ENCODE data around the gene LIPG. TPM values are rescaled to one million over a fixed set of nuclear protein-coding genes. Genes with fewer than 3 reads are reported as not detected.

LIPG gene
- total RNA-seq, 1 experiment from 2014 or later: 6.1 TPM

DNA sequence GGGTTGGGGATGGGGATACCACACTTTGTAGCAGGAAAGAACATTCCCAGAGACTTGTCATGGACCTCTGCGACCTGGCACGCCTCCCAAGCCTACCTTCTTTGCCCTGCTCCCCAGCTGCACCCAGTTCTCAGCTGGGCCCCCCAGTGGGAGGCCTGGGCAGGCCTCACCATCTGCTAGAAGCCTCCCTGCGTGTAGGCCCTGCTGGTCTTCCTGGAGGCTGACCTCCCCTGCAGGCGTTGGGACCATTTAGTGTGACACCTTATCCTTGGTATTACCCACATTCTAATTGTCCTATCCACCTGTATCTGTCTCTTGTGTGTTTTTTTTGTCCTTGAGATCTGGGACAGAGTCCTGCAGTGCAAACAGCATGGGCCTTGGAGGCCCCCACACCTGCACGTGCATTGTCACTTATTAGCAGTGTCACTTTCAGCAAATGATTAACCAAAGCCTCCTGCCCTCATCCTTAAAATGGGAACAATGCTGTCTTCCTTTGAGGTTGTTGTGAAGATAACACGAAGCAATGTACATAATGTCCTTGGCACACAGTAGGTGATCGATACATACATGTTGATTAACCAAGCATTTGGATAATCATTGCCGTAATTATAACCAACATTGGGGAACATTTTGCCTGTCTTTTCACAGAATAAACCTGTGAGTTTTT is 77.2 kb downstream of the LIPG start:
- Mint-ChIP-seq H3K36me3 (ENCODE audit: insufficient read depth in 1 of 3, low read depth in 3 of 3) (peaks cover 0 to 6% (median 4%) of the 10 kb centered on the region in 3 experiments; a peak in 3 of 7 replicates), H3K27ac (no peak overlapping the region), H3K9me3 (peaks cover 6 to 7% of the 10 kb centered on the region in 2 experiments; a peak in 3 of 5 replicates), H3K4me1 (no peaks in the 10 kb centered on the region), H3K27me3 (ENCODE audit: low read depth) (no peaks in the 10 kb centered on the region), H3K4me3 (no peak overlapping the region)
- H2BK15ac ChIP-seq (ENCODE audit: low read depth, low read length): no peak overlapping the region
- WGBS (ENCODE audit: extremely low coverage, insufficient read length, low lambda C conversion rate): no CpG with 5 or more reads among the region's 8 CpGs
- H3K4me1 ChIP-seq (ENCODE audit: insufficient read depth, low read length): no peaks in the 10 kb centered on the region
- H3K79me2 ChIP-seq (ENCODE audit: insufficient read depth, low read length): no peaks in the 10 kb centered on the region
- H3K27ac ChIP-seq (ENCODE audit: insufficient read length, low read depth, low read length): no peak overlapping the region
- no peaks in the 10 kb centered on the region for H3K27me3 ChIP-seq (ENCODE audit: insufficient read depth, low read length)
- H3K79me1 ChIP-seq (ENCODE audit: insufficient read depth, low read depth, low read length, poor library complexity, severe bottlenecking): no peaks in the 10 kb centered on the region
- no peak overlapping the region for H4K5ac ChIP-seq (ENCODE audit: insufficient read length, low read depth, low read length)
- H2BK5ac ChIP-seq (ENCODE audit: insufficient read length, low read length): no peak overlapping the region
- H3K56ac ChIP-seq (ENCODE audit: insufficient read length, low read depth, low read length): no peak overlapping the region
- H3K14ac ChIP-seq (ENCODE audit: insufficient read depth, low read length): no peak overlapping the region
- no peak overlapping the region for H4K91ac ChIP-seq (ENCODE audit: insufficient read length, low read depth, low read length)
- no peak overlapping the region for H3K23ac ChIP-seq (ENCODE audit: insufficient read length, low read depth, low read length)
- TF ChIP-seq, protein P1, sequence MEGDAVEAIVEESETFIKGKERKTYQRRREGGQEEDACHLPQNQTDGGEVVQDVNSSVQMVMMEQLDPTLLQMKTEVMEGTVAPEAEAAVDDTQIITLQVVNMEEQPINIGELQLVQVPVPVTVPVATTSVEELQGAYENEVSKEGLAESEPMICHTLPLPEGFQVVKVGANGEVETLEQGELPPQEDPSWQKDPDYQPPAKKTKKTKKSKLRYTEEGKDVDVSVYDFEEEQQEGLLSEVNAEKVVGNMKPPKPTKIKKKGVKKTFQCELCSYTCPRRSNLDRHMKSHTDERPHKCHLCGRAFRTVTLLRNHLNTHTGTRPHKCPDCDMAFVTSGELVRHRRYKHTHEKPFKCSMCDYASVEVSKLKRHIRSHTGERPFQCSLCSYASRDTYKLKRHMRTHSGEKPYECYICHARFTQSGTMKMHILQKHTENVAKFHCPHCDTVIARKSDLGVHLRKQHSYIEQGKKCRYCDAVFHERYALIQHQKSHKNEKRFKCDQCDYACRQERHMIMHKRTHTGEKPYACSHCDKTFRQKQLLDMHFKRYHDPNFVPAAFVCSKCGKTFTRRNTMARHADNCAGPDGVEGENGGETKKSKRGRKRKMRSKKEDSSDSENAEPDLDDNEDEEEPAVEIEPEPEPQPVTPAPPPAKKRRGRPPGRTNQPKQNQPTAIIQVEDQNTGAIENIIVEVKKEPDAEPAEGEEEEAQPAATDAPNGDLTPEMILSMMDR (conservative IDR thresholded peaks at IDR 0.05): no peak
- H2BK20ac ChIP-seq (ENCODE audit: low read depth, low read length, poor library complexity, severe bottlenecking): no peak overlapping the region
- H4K8ac ChIP-seq (replicated peaks; ENCODE audit: insufficient read length, low read depth, low read length): no peak overlapping the region
- no peak overlapping the region for H3T11ph ChIP-seq (ENCODE audit: low read length)
- no peak overlapping the region for H3K4ac ChIP-seq (ENCODE audit: low read depth, low read length)
- DNase-seq: no peak
- no peak overlapping the region for H2AK5ac ChIP-seq (ENCODE audit: insufficient read length, low read length)
- H3K18ac ChIP-seq (ENCODE audit: insufficient read length, low read depth, low read length): no peak overlapping the region
- H2BK120ac ChIP-seq (ENCODE audit: low read depth, low read length, poor library complexity, severe bottlenecking): no peak overlapping the region
- no peaks in the 10 kb centered on the region for H4K20me1 ChIP-seq (ENCODE audit: control insufficient read depth, insufficient read depth, insufficient read length)
- H2BK12ac ChIP-seq (ENCODE audit: insufficient read length, low read depth, low read length): no peak overlapping the region
- no peaks in the 10 kb centered on the region for H3K9me3 ChIP-seq (ENCODE audit: control insufficient read depth, low read depth, low read length)
- no peaks in the 10 kb centered on the region for H3K23me2 ChIP-seq (ENCODE audit: insufficient read length, low read depth, low read length, poor library complexity, severe bottlenecking)
- H2AFZ ChIP-seq (ENCODE audit: low read length): no peak overlapping the region
- no peak overlapping the region for H3K4me2 ChIP-seq (ENCODE audit: insufficient read depth, insufficient read length, low read length)
- H3K9ac ChIP-seq (ENCODE audit: extremely low read depth, insufficient read length, low read length): no peak overlapping the region
